ENCODE data around the gene TNS1. TPM values are rescaled to one million over a fixed set of nuclear protein-coding genes. Genes with fewer than 3 reads are reported as not detected.

The TNS1 gene
- total and polyA plus RNA-seq, 7 experiments from 2014 or later, result 0.50 to 5.0 (median 0.81) TPM; not detected in 2

DNA sequence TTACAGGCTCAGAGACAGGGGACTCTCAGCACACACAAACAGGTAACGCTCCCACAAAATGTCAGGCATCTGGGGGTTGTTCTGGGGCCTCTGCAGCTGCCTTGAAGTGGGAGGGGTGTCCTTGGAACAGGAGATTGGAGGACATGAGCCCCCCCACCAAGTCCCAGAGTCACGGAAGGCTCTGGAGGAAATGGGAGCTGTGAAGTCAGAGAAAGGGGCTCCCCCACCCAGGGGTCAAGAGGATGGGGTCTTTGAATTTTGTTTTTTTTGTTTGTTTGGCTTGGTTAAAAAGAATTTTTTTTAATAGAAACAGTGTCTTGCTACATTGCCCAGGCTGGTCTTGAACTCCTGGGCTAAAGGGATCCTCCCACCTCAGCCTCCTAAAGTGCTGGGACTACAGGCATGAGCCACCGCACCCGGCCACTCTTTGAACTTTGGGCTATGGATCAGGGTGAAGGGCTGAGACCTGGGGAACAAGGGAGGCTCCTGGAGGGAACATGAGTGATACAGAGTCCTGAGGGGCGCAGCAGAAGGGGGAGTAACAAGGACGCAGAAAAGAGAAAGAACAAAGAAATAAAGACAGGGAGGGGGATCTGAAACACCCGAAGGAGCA lies 46.8 kb downstream of the TNS1 start:
- Mint-ChIP-seq H3K4me1 (no peaks in the 10 kb centered on the region), H3K27ac (no peak overlapping the region), H3K4me3 (no peak overlapping the region), H3K9me3 (no peaks in the 10 kb centered on the region), H3K36me3 (no peaks in the 10 kb centered on the region), H3K27me3 (peaks cover 0 to 14% (median 4%) of the 10 kb centered on the region in 5 donors)
- DNase-seq, result no peak
- no peak overlapping the region for H3K27ac ChIP-seq (ENCODE audit: low read depth, low read length)
- ATAC-seq, result no peak
- no peaks in the 10 kb centered on the region for H3K9me3 ChIP-seq (ENCODE audit: control insufficient read depth in 2 of 3, low read length in 3 of 3)
- ChIA-PET POLR2A (no interaction called here), CTCF (no interaction called here)
- H3K4me3 ChIP-seq (ENCODE audit: low read length), result no peak overlapping the region
- no peaks in the 10 kb centered on the region for H3K27me3 ChIP-seq (ENCODE audit: control insufficient read depth in 2 of 2, insufficient read depth in 2 of 2, low read length in 2 of 2)
- intact Hi-C loops (cut with micrococcal nuclease), result no loop called here
- no peaks in the 10 kb centered on the region for H3K4me1 ChIP-seq (ENCODE audit: control insufficient read depth in 2 of 2, insufficient read depth in 2 of 2, low read length in 2 of 2)
- H3K36me3 ChIP-seq (ENCODE audit: control insufficient read depth in 2 of 3, insufficient read depth in 3 of 3, low read length in 3 of 3), result no peaks in the 10 kb centered on the region

DNA sequence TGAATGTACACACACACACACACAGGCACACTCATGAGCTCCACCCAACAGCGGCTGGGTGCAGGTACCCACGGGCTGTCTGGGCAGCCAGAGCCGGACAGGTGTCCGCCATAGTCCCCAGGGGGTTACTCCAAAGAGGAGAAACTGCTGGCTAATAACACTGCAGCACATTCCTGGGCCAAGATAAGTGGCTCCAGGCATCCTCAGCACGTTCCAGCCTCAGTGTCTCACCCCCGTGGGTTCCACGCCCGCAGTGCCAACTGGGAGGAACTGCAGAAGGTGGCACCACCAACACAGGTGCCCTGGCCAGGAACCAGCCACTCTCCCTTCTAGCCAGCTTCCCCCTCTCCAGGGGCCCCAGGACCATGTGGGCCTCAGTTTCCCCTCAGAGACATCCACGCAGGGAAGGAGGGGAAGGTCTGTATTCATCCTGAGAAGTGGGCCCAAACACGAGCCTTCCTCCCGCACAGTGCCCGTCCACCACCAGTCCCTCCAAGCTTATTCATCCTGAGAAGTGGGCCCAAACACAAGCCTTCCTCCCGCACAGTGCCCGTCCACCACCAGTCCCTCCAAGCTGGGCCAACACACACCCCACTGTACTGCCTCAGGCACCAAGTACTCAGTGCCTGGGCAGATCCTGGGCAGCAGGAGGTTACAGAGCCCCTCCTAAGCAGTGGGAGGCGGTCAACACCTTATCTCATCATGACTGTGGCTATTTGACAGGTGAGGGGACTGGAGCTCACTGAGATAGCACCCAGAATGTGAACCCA lies 47.6 kb downstream of the TNS1 start:
- Histone ChIP-seq H3K9me3 (ENCODE audit: control insufficient read depth in 2 of 3, low read length in 3 of 3) (no peaks in the 10 kb centered on the region), H3K27me3 (ENCODE audit: control insufficient read depth in 2 of 2, insufficient read depth in 2 of 2, low read length in 2 of 2) (no peaks in the 10 kb centered on the region), H3K4me3 (ENCODE audit: low read length) (no peak overlapping the region), H3K36me3 (ENCODE audit: control insufficient read depth in 2 of 3, insufficient read depth in 3 of 3, low read length in 3 of 3) (no peaks in the 10 kb centered on the region), H3K4me1 (ENCODE audit: control insufficient read depth in 2 of 2, insufficient read depth in 2 of 2, low read length in 2 of 2) (no peaks in the 10 kb centered on the region), H3K27ac (ENCODE audit: low read depth, low read length) (no peak overlapping the region)
- Mint-ChIP-seq H3K4me1 (peaks cover 0 to 3% (median 0%) of the 10 kb centered on the region in 7 donors), H3K27me3 (peaks cover 0 to 14% (median 4%) of the 10 kb centered on the region in 5 donors), H3K36me3 (no peaks in the 10 kb centered on the region), H3K27ac (no peak overlapping the region), H3K4me3 (no peak overlapping the region), H3K9me3 (no peaks in the 10 kb centered on the region)
- DNase-seq, result no peak
- intact Hi-C loops (cut with micrococcal nuclease), result no loop called here
- ATAC-seq, result no peak
- ChIA-PET CTCF (no interaction called here), POLR2A (no interaction called here)

DNA sequence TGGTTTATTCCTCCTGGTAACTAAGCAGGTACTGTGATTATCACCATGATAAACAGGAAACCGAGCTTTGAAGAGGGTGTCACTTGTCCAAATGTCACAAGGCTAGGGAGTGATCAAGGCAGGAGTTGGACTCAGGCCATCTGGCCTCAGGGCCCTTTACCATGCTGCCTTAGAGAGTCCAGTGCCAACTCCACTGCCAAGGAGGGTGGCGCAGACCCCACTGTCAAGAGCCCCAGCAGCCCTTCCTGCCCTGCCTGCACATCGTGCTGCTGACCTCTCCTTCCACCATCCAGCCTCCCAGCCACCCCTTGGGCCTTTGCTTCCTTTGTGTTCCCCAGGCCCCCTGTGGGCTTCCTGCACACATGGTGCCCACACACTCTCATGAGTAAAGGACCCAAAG lies 48.3 kb downstream of the TNS1 start:
- no peaks in the 10 kb centered on the region for H3K36me3 ChIP-seq (ENCODE audit: control insufficient read depth in 2 of 3, insufficient read depth in 3 of 3, low read length in 3 of 3)
- H3K27me3 ChIP-seq (ENCODE audit: control insufficient read depth in 2 of 2, insufficient read depth in 2 of 2, low read length in 2 of 2), result no peaks in the 10 kb centered on the region
- H3K4me3 ChIP-seq (ENCODE audit: low read length), result no peak overlapping the region
- Mint-ChIP-seq H3K4me3 (no peak overlapping the region), H3K4me1 (peaks cover 0 to 3% (median 0%) of the 10 kb centered on the region in 7 donors), H3K9me3 (no peaks in the 10 kb centered on the region), H3K27ac (no peak overlapping the region), H3K36me3 (no peaks in the 10 kb centered on the region), H3K27me3 (peaks cover 0 to 14% (median 4%) of the 10 kb centered on the region in 5 donors)
- no peak for ATAC-seq
- no peak for DNase-seq
- CTCF ChIA-PET, result no interaction called here
- H3K4me1 ChIP-seq (ENCODE audit: control insufficient read depth in 2 of 2, insufficient read depth in 2 of 2, low read length in 2 of 2), result no peaks in the 10 kb centered on the region
- POLR2A ChIA-PET, result no interaction called here
- H3K27ac ChIP-seq (ENCODE audit: low read depth, low read length), result no peak overlapping the region
- intact Hi-C loops (cut with micrococcal nuclease), result no loop called here
- no peaks in the 10 kb centered on the region for H3K9me3 ChIP-seq (ENCODE audit: control insufficient read depth in 2 of 3, low read length in 3 of 3)

DNA sequence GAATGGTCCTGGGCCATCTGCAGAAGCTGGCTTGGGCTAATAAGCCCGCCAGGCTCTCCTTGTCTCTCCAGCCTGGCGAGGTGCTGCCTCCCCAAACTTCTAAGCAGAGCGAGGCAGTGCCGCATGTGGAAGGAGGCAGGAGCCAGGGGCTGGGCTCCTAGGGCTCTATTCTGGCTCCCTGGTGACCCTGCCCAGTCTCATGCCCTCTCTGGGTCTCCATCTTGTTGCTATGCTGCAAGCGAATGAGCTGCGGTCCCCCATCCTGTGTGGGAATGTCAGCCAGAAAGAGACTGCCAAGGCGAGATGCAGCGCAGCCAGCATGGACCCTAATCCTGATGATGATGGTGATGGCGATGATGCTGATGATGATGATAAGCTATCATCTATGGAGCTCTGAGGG lies 48.7 kb downstream of the TNS1 start:
- Mint-ChIP-seq H3K9me3 (no peaks in the 10 kb centered on the region), H3K4me1 (peaks cover 0 to 3% (median 0%) of the 10 kb centered on the region in 7 donors), H3K4me3 (no peak overlapping the region), H3K27me3 (peaks cover 0 to 14% (median 4%) of the 10 kb centered on the region in 5 donors), H3K27ac (no peak overlapping the region), H3K36me3 (no peaks in the 10 kb centered on the region)
- intact Hi-C loops (cut with micrococcal nuclease), result no loop called here
- ATAC-seq (no peak), DNase-seq (no peak)
- no peak overlapping the region for H3K27ac ChIP-seq (ENCODE audit: low read depth, low read length)
- no peak overlapping the region for H3K4me3 ChIP-seq (ENCODE audit: low read length)
- no peaks in the 10 kb centered on the region for H3K36me3 ChIP-seq (ENCODE audit: control insufficient read depth in 2 of 3, insufficient read depth in 3 of 3, low read length in 3 of 3)
- CTCF ChIA-PET, result interaction anchor here (0.6 kb wide), 1 partner anchor 95 kb away, joined by 3 read pairs; no protein-coding TSS in a partner anchor
- no peaks in the 10 kb centered on the region for H3K9me3 ChIP-seq (ENCODE audit: control insufficient read depth in 2 of 3, low read length in 3 of 3)
- H3K27me3 ChIP-seq (ENCODE audit: control insufficient read depth in 2 of 2, insufficient read depth in 2 of 2, low read length in 2 of 2), result no peaks in the 10 kb centered on the region
- POLR2A ChIA-PET, result no interaction called here
- H3K4me1 ChIP-seq (ENCODE audit: control insufficient read depth in 2 of 2, insufficient read depth in 2 of 2, low read length in 2 of 2), result no peaks in the 10 kb centered on the region

DNA sequence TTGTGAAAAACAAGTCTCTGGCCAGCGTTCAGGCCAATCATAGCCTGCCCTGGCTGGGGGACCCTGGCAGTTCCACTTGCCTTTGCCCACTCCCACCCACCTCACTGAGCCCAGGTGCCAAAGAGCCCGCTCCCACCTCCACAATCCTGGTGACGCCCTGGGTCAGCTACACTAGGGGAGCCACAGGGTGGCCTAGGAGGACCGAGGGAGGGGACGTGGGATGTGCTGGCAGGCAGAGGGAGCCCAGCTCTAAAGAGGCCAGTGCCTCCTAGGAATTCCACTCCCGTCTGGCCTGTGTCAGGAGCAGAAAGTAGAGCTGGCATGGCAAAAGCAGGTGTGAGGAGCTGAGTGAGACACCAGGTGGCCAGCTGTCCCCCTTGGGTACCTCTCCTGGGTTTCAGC lies 49.3 kb downstream of the TNS1 start:
- H3K4me3 ChIP-seq (ENCODE audit: low read length), result no peak overlapping the region
- no peaks in the 10 kb centered on the region for H3K9me3 ChIP-seq (ENCODE audit: control insufficient read depth in 2 of 3, low read length in 3 of 3)
- H3K27ac ChIP-seq (ENCODE audit: low read depth, low read length), result no peak overlapping the region
- peaks cover 0 to 14% (median 4%) of the 10 kb centered on the region in 5 donors for H3K27me3 Mint-ChIP-seq
- POLR2A ChIA-PET, result no interaction called here
- intact Hi-C loops (cut with micrococcal nuclease), result no loop called here
- H3K36me3 Mint-ChIP-seq, result no peaks in the 10 kb centered on the region
- CTCF ChIA-PET, result interaction anchor here (0.6 kb wide), 1 partner anchor 95 kb away, joined by 3 read pairs; no protein-coding TSS in a partner anchor
- H3K27ac Mint-ChIP-seq, result no peak overlapping the region
- DNase-seq (no peak), ATAC-seq (no peak)
- no peaks in the 10 kb centered on the region for H3K4me1 ChIP-seq (ENCODE audit: control insufficient read depth in 2 of 2, insufficient read depth in 2 of 2, low read length in 2 of 2)
- H3K27me3 ChIP-seq (ENCODE audit: control insufficient read depth in 2 of 2, insufficient read depth in 2 of 2, low read length in 2 of 2), result no peaks in the 10 kb centered on the region
- no peaks in the 10 kb centered on the region for H3K9me3 Mint-ChIP-seq
- no peaks in the 10 kb centered on the region for H3K36me3 ChIP-seq (ENCODE audit: control insufficient read depth in 2 of 3, insufficient read depth in 3 of 3, low read length in 3 of 3)
- H3K4me3 Mint-ChIP-seq, result no peak overlapping the region
- peaks cover 0 to 3% (median 0%) of the 10 kb centered on the region in 7 donors for H3K4me1 Mint-ChIP-seq

DNA sequence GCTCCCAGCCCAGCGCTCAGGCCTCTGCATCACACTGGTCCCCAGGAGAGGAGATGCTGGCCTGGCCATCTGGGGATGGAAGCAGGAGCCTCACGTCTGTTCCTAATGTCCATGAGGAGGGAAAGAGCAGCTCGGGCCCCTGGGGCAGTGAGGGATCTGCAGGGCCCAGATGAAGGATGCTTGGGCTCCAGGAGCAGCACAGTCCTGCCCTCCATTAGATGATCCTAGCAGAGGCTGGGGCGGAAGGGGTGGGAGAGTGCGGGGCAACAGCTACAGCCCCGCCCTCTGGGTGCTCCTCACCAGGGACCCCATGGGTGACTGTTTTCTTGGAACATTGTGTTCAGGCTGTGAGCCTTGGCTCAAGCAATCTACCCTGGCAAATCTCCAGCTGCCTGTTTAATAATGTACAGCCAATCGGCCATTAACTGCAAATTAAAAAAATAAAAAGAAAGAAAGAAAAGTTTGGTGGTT lies 49.7 kb downstream of the TNS1 start:
- Mint-ChIP-seq H3K27ac (no peak overlapping the region), H3K4me1 (peaks cover 0 to 3% (median 0%) of the 10 kb centered on the region in 7 donors), H3K36me3 (no peaks in the 10 kb centered on the region), H3K4me3 (no peak overlapping the region), H3K27me3 (peaks cover 0 to 14% (median 4%) of the 10 kb centered on the region in 5 donors), H3K9me3 (no peaks in the 10 kb centered on the region)
- no peak overlapping the region for H3K27ac ChIP-seq (ENCODE audit: low read depth, low read length)
- no peaks in the 10 kb centered on the region for H3K27me3 ChIP-seq (ENCODE audit: control insufficient read depth in 2 of 2, insufficient read depth in 2 of 2, low read length in 2 of 2)
- POLR2A ChIA-PET, result no interaction called here
- CTCF ChIA-PET, result no interaction called here
- ATAC-seq (no peak), DNase-seq (no peak)
- intact Hi-C loops (cut with micrococcal nuclease), result no loop called here
- H3K4me1 ChIP-seq (ENCODE audit: control insufficient read depth in 2 of 2, insufficient read depth in 2 of 2, low read length in 2 of 2), result no peaks in the 10 kb centered on the region
- H3K36me3 ChIP-seq (ENCODE audit: control insufficient read depth in 2 of 3, insufficient read depth in 3 of 3, low read length in 3 of 3), result no peaks in the 10 kb centered on the region
- no peaks in the 10 kb centered on the region for H3K9me3 ChIP-seq (ENCODE audit: control insufficient read depth in 2 of 3, low read length in 3 of 3)
- H3K4me3 ChIP-seq (ENCODE audit: low read length), result no peak overlapping the region

DNA sequence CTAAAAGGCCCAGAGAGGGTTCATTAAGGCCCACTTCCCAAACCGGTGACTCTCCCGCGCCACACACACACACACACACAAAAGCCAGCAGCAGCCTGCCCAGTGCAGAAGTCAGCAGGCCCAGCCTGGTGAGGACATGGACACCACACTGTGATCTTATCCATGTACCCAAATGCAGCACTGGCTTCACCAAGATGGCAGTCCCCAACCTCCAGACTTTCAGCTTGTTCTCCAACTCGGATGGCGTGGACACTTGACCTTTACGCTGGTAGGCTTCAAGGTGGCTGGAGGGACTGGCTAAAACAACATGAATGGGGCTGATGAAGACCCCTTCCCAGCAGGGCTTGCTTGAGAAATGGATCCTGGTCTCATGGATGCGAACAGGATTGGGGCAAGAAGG lies 50.4 kb downstream of the TNS1 start:
- no peak overlapping the region for H3K4me3 ChIP-seq (ENCODE audit: low read length)
- Mint-ChIP-seq H3K4me1 (peaks cover 0 to 3% (median 0%) of the 10 kb centered on the region in 7 donors), H3K27me3 (peaks cover 0 to 14% (median 3%) of the 10 kb centered on the region in 5 donors), H3K4me3 (no peak overlapping the region), H3K36me3 (no peaks in the 10 kb centered on the region), H3K9me3 (no peaks in the 10 kb centered on the region), H3K27ac (no peak overlapping the region)
- H3K36me3 ChIP-seq (ENCODE audit: control insufficient read depth in 2 of 3, insufficient read depth in 3 of 3, low read length in 3 of 3), result no peaks in the 10 kb centered on the region
- no peak overlapping the region for H3K27ac ChIP-seq (ENCODE audit: low read depth, low read length)
- ChIA-PET POLR2A (no interaction called here), CTCF (no interaction called here)
- no peaks in the 10 kb centered on the region for H3K9me3 ChIP-seq (ENCODE audit: control insufficient read depth in 2 of 3, low read length in 3 of 3)
- DNase-seq (no peak), ATAC-seq (no peak)
- no peaks in the 10 kb centered on the region for H3K4me1 ChIP-seq (ENCODE audit: control insufficient read depth in 2 of 2, insufficient read depth in 2 of 2, low read length in 2 of 2)
- no peaks in the 10 kb centered on the region for H3K27me3 ChIP-seq (ENCODE audit: control insufficient read depth in 2 of 2, insufficient read depth in 2 of 2, low read length in 2 of 2)
- intact Hi-C loops (cut with micrococcal nuclease), result no loop called here
